Iris pigment epithelial cell (primary cell): ENCODE measurements around the gene DYNLT5.
"Not testable (repeated sequence)": the region's sequence is repeated elsewhere in the genome, so short reads cannot be mapped to it uniquely, and the experiment has no call there.

Source experiments
- DNase-seq: peaks from one replicate; pipeline ENCODE4 v3.0.0-alpha.2; 2011; ENCODE audit warnings: low read depth

DYNLT5 gene, protein sequence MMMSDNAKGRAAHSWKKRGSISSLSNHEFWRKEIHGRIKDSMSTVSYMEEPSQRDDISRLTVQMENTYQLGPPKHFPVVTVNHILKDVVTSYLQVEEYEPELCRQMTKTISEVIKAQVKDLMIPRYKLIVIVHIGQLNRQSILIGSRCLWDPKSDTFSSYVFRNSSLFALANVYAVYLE

DNA sequence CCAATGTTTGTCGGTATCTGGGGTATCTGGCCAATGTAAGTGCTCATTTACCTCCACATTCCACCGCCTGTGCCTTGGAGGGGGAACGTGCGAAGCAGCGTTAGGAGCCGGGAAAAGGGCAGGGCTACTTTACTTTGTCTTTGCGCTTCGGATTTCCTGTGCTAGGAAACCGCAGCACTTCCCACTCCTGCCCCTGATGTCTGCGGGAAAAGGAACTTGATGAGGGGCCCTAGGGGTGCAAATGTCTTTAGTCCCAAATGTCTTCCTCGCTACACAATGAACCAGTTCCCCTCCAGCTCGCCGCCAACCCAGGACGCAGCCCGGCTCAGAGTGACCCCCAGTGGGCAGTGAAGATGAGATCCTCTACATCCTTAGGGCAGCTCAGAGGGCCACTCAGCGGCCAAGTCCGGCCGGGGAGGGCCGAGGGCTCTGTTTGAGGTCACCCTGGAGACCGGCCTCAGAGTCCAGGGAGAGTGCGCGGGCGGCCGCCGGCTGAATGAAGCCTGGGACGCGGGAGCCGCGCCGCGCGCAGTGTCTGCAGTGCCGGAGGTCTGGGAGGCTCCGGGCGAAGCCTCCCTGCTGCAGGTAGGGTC is at the start of gene DYNLT5:
Gene DYNLT5 (plus strand): TSS at position 460 of the 593 bp plus-strand sequence. CDS start 2,200 bp downstream, outside the sequence.
- DNase-seq, result peak; percentile 58

DNA sequence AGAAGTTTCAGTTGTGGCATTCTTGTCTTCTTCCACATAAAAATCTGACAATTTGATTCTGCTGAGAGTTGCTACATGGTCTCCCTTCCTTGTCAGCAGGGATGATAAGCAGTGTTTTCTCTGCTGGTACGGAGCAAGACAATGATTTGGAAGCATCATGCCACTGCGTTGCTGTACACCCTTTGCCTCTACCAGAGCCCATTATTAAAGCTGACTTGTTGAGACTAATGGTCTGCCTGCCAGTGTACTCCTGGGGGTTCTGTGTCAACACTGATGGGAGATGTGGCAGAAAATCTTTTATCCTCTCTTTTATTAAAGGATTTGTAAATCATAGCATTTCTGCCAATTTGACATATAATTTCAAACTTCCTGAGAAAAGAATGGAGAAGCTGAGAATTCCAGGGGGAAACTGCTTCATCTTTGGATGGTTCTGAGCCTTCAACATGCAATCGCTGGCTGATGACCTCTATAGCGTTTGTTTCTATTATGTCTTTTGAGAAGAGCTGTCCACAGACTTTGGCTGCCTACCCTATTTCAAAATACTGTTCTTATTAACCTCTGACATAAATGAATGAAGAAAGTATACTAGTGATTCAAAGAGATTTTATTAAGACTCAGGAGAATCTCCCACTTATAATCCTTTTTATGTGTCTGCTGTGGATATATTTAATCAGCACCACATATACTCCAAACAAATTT is 47.9 kb upstream of the DYNLT5 start:
- DNase-seq, result peak; percentile 20

DNA sequence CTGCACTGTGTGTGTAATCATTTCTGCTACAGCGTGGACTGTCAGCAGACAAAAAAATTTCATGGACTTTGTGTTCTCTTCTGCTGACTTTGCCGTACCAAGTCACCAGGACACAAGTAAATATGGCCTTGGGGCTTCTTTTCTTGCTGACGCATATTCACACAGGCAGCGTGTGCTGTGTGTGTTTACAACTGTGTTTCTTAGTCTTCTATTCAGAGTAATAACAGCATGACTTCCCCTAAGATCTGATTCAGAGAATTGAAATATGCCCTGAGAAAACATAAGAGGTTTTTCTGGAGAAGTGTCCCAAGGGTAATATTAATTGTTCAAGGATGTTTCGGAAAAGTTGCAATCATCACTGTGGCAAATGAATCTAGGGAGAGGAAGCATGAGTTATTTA is 47.1 kb upstream of the DYNLT5 start:
- DNase-seq, result peak; percentile 50

DNA sequence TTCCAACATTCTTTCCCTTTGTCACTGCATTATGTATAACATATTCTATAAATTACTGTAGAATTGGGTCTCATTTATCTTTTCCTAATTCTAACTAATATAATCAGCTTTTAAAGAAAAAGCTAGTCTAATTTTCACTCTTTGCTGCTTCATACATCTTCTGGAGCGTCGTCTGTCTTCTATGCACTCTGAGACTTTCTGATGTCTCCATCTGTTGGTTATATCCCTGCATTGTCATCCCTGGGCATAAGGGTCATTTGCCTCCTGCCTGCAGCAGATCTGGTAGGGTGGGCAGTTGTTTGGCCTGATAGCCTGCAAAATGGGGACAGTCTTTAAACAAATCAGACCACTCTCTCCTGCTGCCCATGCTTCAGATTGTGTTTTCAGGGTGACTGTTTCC is 40.8 kb upstream of the DYNLT5 start:
- no peak for DNase-seq

DNA sequence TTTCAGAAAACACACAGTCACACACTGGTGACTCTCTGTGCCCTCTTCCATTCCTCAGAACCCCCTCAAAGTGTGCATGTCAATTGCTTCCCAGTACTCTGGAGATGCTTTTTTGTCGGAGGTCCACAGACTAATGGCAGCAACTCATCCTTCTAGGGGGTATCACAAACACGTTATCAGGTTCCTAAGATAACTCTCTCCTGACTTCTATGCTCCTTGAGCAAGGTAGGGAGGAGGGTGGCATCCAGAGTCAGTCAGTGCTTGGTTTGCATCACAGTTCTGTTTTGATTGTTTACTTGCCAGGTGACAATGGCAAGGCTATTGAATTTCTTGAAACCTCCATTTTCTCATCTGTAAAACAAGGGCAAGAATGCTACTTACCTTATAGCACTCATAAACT is 39.4 kb upstream of the DYNLT5 start:
- no peak for DNase-seq

DNA sequence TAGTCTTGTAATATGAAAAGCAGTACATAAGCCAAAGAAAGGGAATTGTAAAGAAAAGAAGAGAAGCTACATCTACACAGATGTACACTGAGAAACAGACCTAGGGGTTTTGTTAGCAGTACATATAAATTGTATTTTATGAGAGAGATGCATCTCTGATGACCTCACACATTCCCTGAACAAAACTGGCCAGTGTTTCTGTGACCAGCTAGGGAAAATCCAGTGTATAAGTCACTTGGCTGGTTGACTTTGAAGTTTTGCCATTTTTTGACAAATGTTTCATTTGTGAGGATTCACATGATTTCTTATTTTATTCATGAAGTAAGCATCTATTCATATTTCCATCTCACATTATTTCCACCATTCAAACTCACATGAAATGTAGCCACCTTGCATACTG is 28.3 kb upstream of the DYNLT5 start:
- peak; percentile 38 for DNase-seq

DNA sequence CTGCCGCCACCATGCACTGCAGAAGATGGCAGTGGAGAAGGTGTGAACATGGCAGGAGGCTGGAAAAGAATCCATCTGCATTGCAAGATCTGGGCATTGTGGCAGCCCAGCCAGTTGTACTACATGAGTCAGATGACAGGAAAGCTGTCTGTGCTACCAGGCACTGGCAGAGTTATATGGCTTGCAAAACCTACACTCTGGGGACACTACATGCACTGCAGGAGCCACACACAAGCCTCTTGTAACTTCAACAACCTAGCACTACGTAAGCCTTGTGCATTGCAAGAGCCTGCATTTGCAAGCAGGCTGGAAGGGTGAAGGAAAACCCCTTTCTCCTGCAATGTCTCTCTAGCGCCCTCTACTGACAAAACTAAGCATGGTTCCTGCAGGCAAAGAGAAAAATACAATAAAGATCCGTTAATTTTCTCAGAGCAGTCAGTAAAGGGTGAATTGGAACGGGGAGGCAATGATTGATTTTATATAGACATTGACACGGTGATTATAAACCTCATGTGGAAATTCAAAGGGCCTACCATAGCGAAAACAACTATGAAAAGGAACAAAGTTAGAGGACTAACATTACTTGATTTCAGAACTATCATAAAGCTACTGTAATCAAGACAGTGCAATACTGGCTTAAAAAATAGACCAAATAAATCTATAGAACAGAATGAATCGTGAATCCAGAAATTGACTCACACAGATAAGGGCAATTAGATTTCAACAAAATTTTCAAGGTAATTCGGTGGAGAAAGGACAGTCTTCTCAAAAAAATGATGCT is 26.2 kb upstream of the DYNLT5 start:
- peak; percentile 85 for DNase-seq

DNA sequence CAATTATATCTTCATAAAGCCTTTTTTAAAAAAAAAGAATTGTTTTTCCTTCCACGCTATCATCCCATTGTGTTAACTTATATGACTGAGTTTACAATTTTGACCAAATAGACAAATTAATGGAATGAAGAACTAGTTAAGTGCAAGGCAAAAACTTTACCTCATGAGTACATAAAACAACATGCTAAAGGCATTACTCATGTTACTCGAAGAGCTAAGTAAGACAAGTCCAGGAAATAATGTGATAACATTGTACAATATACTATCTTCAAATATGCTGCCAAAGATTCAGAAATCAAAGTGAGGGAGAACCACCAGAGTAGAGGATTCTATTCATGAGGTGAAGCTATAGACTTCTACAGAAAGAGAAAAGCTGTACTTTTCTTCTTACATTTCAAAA is 24.2 kb upstream of the DYNLT5 start:
- DNase-seq, result peak; percentile 66

DNA sequence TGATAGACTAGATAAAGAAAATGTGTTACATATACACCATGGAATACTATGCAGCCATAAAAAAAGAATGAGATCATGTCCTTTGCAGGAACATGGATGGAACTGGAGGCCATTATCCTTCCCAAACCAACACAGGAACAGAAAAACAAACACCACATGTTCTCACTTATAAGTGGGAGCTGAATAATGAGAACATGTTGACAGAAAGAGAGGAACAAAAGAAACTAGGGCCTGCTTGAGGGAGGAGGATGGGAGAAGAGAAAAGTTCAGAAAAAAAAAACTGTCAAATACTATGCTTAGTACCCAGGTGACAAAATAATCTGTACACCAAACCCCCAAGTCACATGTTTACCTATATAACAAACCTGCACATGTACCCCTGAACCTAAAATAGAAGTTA is 23.5 kb upstream of the DYNLT5 start:
- DNase-seq, result not testable (repeated sequence)

DNA sequence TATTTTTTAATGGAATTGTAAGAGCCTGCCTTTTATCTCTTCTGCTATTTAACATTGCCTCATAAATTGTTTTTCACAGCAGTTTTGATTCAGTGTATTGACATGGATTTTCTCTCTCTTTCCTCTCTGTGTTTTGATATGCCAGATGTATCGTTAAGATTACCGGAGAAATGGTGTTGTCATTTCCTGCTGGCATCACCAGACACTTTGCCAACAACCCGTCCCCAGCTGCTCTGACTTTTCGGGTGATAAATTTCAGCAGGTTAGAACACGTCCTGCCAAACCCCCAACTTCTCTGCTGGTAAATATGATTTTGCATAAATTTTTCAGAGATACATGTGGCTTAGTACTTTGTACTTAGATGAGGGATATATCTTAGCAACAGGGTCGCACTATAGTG is 23.1 kb upstream of the DYNLT5 start:
- DNase-seq, result no peak

DNA sequence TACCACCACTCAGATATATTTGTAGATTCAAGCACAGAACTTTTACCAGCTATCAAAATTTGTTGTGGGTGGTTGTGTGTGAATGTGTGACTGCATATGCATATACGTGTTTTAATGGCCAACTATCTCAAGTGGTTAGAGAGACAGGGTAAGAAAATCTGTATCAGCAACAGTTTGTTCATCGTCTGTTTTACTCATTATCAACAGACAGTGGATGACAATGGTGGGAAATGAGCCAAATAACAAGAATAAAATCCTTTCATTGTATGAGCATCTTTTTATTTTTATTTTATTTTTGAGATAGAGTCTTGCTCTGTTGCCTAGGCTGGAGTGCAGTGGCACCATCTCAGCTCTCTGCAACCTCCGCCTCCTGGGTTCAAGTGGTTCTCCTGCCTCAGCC is 22.7 kb upstream of the DYNLT5 start:
- no peak for DNase-seq

DNA sequence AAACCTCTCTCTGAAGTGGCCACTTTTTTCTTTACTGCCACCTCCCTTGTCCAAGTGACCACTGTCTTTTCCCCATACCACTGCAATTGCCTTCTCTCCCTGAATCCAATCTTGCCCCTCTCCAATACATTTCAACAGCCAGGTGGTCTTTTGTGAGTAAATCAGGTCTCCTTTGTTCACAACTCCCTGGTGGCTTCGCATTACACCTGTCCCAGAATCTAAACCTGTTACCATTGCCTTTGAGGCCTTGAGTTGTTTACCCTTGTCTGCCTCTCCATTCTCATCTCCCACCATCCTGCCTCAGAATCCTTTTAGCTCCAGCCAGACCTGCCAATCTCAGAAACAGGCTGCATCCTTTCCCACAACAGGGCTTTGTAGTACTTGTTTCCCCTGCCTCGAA is 21.8 kb upstream of the DYNLT5 start:
- no peak for DNase-seq

DNA sequence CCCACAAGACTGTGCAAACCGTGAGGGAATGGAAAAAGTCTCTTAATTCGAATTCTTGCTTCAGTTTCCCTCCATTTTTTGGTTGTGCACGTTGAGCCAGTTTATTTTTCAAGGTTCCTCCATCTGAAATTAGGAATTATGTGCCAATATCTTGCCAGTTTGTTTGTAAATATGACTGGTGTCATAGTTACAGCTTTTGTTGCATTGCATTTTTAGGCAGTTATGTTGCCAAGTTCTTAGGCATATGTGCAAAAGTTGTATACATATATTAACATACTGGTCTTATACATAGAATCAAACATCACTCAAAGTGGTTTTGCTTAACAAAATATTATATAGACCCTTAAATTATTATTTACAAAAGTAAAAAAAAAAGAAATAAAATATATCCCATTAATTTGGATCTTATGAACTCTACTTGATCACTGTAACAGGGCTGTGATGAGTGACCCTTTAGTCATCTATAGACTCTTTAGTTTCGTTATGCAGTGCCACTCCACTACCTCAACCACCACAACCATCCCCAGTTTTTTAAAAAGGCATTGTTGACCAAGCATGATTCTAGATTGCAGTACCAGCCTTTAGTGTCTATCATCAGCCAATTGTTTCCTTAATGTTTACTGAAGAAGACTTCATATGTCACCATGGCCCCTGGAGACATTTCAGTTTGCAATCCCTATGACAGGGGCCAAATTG is 20.9 kb upstream of the DYNLT5 start:
- DNase-seq, result no peak

DNA sequence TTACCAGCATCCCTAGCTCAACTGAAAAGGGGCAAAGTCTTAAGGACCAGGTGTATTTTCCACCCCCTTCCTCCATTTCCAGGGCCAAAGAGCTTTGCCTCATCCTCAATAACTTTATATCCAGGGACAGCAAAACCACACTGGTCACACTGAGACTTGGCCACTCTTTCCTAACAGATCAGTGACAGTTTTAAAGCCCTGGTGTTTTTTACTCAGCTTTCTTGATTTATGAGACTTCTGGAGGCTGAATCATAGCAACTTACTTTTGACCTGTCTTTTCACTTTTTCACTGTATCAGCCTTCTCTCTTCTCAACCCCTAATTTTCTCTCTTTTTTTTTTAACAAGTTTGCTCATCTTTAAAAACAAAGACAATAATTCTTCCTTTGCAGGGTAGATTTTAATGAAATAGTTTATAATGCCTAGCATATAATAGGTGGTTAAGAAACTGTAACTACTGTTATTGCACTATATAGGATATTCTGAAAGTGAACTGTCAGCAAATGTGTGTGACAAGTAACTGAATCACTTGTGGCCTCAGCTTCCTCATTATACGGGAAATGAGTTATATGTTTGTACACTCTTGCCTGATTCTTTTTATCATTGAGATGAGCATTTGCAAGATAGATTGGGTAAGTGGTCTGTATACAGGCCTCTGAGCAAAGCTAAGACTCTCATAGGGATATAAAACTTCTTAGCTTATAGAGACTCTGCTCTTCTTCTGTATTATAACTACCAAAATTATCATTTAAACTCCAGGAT is 19.7 kb upstream of the DYNLT5 start:
- DNase-seq, result no peak

DNA sequence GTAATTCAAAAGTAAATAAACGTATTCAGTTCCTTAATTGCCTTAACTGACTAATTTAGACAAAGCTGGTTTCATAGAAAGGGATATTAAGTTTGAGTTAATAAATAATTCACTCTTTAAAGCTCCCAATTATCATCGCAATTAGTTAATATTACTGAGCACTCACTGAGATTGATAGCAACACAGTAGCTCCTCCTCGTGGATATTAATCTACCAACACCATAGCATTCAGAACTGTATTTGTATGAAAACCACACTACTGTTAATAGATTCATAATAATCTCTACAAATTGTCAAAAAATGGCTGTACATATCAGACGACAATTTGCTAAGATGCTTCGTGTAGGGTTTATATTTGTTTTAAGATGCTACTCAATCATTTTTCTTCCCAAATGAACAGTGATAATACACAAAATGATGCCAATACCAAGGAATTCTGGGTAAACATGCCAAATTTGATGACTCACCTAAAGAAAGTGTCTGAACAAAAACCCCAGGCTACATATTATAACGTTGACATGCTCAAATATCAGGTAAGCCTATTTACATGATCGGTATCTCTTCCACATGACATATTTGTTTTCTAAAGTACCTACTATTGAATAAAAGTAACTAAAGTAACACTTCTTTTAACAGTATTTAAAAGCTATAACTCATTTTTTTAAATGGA is 18.8 kb upstream of the DYNLT5 start:
- peak; percentile 49 for DNase-seq

DNA sequence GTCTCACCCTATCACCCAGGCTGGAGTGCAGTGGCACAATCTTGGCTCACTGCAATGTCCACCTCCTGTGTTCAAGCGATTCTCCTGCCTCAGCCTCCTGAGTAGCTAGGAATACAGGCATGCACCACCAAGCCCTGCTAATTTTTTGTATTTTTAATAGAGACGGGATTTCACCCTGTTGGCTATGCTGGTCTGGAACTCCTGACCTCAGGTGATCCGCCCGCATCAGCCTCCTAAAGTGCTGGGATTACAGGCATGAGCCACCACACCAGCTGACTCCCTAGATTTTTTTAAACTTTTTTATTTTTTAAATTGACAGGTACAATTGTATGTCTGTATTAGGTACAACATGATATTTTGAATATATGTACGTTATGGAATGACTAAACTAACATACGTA is 17.7 kb upstream of the DYNLT5 start:
- DNase-seq, result not testable (repeated sequence)

DNA sequence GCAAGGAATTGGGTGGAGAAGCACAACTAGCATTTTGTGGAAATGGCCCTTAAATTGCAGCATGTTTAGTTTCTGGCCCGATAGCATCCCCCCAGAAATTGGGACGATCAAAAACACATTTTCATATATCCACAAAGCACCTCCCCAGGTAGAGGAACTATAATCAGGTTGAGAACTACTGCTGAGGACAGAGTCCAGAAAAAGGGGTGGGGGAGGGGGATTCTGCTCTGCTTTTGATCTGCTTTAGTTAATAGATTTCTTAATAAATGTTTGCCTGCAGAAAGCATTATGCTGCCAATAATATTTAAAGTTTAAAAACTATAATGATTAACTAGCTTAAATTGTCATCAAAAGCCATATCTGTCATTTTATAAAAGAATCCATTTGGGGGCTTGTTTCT is 14.4 kb upstream of the DYNLT5 start:
- DNase-seq, result no peak

DNA sequence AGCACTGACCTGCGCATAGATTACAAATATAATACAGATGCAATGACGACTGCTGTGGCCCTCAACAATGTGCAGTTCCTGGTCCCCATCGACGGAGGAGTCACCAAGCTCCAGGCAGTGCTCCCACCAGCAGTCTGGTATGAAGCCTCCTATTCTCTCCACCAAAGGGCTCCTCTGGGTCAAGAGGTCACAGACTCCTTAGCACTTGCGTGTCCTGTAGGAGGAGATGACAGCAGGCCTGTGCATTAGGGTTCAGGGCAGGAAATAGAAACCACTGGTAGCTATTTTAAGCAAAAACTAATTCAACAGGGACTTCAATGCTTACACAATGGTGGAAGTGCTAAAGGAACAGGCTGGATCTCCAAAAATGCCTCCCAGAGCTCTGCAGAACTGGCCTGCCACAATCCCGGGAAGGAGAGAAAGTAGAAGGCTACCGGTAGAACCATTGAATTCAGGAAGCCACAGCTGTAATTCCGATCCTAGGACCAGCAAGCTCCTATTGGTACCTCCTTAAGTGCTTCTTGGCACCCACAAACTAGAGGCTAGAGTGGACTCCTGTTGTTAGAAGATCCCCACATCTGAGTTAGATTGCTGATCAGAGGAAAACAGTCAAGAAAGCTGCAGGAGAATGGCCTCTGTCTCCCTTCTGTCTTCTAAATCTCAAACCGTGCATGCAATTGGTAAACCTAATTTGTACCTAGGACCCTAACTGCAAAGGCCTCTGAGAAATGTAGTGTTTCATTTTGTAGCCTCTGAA is 12.7 kb upstream of the DYNLT5 start:
- DNase-seq, result no peak

DNA sequence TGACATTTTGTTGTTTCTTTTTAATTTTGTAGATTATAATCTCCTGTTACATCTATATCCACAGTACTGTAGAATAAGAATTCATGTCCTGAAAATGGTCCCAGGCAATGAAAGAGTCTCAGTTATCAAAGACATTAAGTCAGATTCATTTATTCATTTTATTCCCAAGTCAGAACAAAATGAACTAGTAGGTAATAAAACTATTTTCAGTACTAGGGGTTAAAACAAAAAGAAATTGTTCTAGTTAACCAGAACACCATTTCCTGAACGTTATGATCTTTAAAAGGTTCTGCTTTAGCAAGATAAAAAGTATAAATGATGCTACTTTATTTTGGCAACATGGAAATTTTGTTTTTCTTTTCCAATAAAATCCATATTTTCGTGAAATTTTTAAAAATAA is 6.8 kb upstream of the DYNLT5 start:
- no peak for DNase-seq

DNA sequence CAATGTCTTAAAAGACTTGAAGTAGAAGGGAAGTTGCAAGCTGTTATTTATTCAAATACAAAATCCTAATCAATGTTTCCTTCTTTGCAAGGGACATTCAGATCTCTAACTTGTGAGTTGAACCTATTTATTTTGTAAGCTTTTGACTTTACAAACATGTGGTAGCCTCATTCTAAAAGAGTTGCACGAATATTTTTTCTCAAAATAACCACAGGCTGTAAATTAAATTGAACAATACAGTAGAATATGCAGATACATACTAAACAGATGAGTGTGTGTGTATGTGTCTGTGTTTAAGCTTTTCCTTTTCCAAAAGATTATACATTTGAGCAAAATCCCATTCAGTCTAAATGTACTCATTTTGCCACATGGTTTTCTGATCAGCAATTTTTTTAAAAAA is 4.8 kb upstream of the DYNLT5 start:
- DNase-seq, result no peak
